ENCODE data around the gene FBXL17.

DNA sequence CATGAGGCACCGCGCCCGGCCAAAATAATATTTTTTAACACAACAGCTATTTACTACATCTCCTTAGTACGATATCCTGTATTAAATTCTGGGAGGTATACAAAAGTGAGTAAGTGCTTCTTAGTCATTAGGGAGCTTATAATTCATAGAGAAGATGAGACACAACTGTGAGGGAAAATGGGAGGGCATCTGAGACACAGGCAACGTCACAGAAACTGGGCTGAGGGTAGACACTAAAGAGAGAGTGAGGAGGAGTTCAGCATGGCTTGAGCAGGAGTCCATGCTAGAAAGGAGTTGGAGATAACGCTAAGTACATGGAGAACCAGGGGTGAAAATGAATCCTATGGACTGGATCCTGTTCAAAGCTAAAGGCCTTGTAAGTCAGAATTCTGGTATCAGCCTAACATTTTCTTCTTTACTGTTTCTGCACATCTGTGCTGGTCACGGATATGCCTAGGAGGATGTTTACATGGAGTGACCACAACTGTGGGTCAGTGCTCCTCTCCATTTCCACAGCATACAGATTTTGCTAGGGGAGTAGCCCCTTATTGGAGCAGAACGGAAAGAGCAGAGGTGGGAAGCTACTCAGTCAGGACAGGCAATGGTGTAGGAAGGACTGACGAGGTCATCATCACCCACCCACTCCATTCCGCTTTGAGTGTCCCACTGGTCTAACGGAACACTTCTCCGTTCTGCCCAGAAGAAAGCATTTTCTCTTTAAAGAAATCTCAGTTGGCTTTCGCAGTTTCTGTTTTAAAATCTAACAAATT lies 400.8 kb downstream of the FBXL17 start:
- TF ChIP-seq POLR2A (IDR thresholded peaks at IDR 0.05) (no peak), CTCF (IDR thresholded peaks at IDR 0.05) (no peak), POLR2AphosphoS5 (IDR thresholded peaks at IDR 0.05) (no peak)

Measured in breast epithelium (tissue), 3 donors.